ENCODE results near the gene LYRM2. TPM values are rescaled to one million over a fixed set of nuclear protein-coding genes. Genes with fewer than 3 reads are reported as not detected.

The LYRM2 gene
- total RNA-seq, 1 experiment from 2014 or later = 39.4 TPM

GRCh38 chr6:89605861-89606260, 32.7 kb downstream of the LYRM2 start:
- Histone ChIP-seq H3K27ac (ENCODE audit: low read length) (no peak overlapping the region), H3K4me3 (ENCODE audit: low read depth in 2 of 2, low read length in 2 of 2) (no peak overlapping the region), H3K36me3 (ENCODE audit: control insufficient read depth, insufficient read depth, low read length) (no peaks in the 10 kb centered on the region; the same call in 1 of the 2 replicates), H3K9me3 (ENCODE audit: control insufficient read depth, insufficient read depth, low read depth, low read length) (no peaks in the 10 kb centered on the region), H3K27me3 (ENCODE audit: control insufficient read depth, insufficient read depth, low read length) (no peaks in the 10 kb centered on the region), H3K4me1 (ENCODE audit: control insufficient read depth, insufficient read depth, low read length) (no peaks in the 10 kb centered on the region)
- CTCF ChIA-PET = no interaction called here
- ATAC-seq (no peak), DNase-seq (ENCODE audit: low read depth, low spot score) (no peak)
- intact Hi-C loops (cut with micrococcal nuclease; ENCODE audit: unreplicated experiment) = loop anchor here (5.0 kb wide), 1 partner anchor 239 kb away; no protein-coding TSS in a partner anchor
- in situ Hi-C loops (cut with HindIII; ENCODE audit: low pct_unique_long_range_greater_than_20kb, low sequenced_read_pairs) = no loop called here
- POLR2A ChIA-PET = no interaction called here
- no TSS peak for BruUV-seq (replicated peaks)
- TF ChIP-seq CTCF (IDR thresholded peaks at IDR 0.05) = no peak
- TF ChIP-seq SIN3A (IDR thresholded peaks at IDR 0.05; ENCODE audit: borderline replicate concordance, insufficient read depth, low read depth, low read length) = no peak
- TF ChIP-seq REST (IDR thresholded peaks at IDR 0.05; ENCODE audit: insufficient read depth in 1 of 2, low read depth in 2 of 2, low read length in 1 of 2) = no peak
- no peak for TF ChIP-seq TCF7L2 (IDR thresholded peaks at IDR 0.05; ENCODE audit: low read depth, low read length)
- no peak for TF ChIP-seq POLR2AphosphoS5 (IDR thresholded peaks at IDR 0.05; ENCODE audit: low read depth, low read length)

GRCh38 chr6:89604653-89605052, 33.9 kb downstream of the LYRM2 start:
- Histone ChIP-seq H3K36me3 (ENCODE audit: control insufficient read depth, insufficient read depth, low read length) (no peaks in the 10 kb centered on the region; the same call in 1 of the 2 replicates), H3K27me3 (ENCODE audit: control insufficient read depth, insufficient read depth, low read length) (no peaks in the 10 kb centered on the region), H3K4me3 (ENCODE audit: low read depth in 2 of 2, low read length in 2 of 2) (no peak overlapping the region), H3K4me1 (ENCODE audit: control insufficient read depth, insufficient read depth, low read length) (no peaks in the 10 kb centered on the region), H3K27ac (ENCODE audit: low read length) (no peak overlapping the region), H3K9me3 (ENCODE audit: control insufficient read depth, insufficient read depth, low read depth, low read length) (no peaks in the 10 kb centered on the region)
- POLR2A ChIA-PET = no interaction called here
- DNase-seq (ENCODE audit: low read depth, low spot score) = no peak
- BruUV-seq (replicated peaks) = no TSS peak
- TF ChIP-seq POLR2AphosphoS5 (IDR thresholded peaks at IDR 0.05; ENCODE audit: low read depth, low read length) = no peak
- no peak for TF ChIP-seq SIN3A (IDR thresholded peaks at IDR 0.05; ENCODE audit: borderline replicate concordance, insufficient read depth, low read depth, low read length)
- no peak for TF ChIP-seq REST (IDR thresholded peaks at IDR 0.05; ENCODE audit: insufficient read depth in 1 of 2, low read depth in 2 of 2, low read length in 1 of 2)
- TF ChIP-seq TCF7L2 (IDR thresholded peaks at IDR 0.05; ENCODE audit: low read depth, low read length) = no peak
- TF ChIP-seq CTCF (IDR thresholded peaks at IDR 0.05) = no peak
- in situ Hi-C loops (cut with HindIII; ENCODE audit: low pct_unique_long_range_greater_than_20kb, low sequenced_read_pairs) (no loop called here), intact Hi-C loops (cut with micrococcal nuclease; ENCODE audit: unreplicated experiment) (loop anchor here (5.0 kb wide), 1 partner anchor 237 kb away; no protein-coding TSS in a partner anchor)
- ATAC-seq = no peak
- CTCF ChIA-PET = no interaction called here

Data from Panc1 (cell line).